Aorta (tissue), 5 donors: Measurements from ENCODE around the gene CSHL1. TPM values are rescaled to one million over a fixed set of nuclear protein-coding genes. Genes with fewer than 3 reads are reported as not detected.
"Not testable (repeated sequence)": the region's sequence is repeated elsewhere in the genome, so short reads cannot be mapped to it uniquely, and the experiment has no call there.

Source experiments
- ATAC-seq: fragments of 200-7000 bp; cut with Tn5 transposase; one replicate; pipeline ENCODE4 v1.9.1; 2022; ENCODE audit warnings: moderate library complexity; ENCODE audit not compliant: low FRiP score
- DNase-seq, 2 donors: peaks; one replicate each; pipeline ENCODE4 v3.0.0-alpha.2; 2020
- H3K27ac ChIP-seq, 2 donors: one replicate each; pipeline ENCODE4 v1.5.1; 2013; ENCODE audit warnings: low read length in 2 of 2, mild to moderate bottlenecking in 2 of 2, moderate library complexity in 2 of 2, control low read depth in 1 of 2, inconsistent platforms in 1 of 2, low read depth in 1 of 2
- H3K27me3 ChIP-seq, 2 donors: one replicate each; pipeline ENCODE4 v1.6.1; 2013; ENCODE audit warnings: control low read depth in 1 of 2, low read length in 1 of 2, mild to moderate bottlenecking in 1 of 2, moderate library complexity in 1 of 2; ENCODE audit not compliant: insufficient read depth in 2 of 2, control insufficient read depth in 1 of 2
- H3K36me3 ChIP-seq, 2 donors: one replicate each; pipeline ENCODE4 v1.6.1; 2013; ENCODE audit warnings: control low read depth in 1 of 2, low read length in 1 of 2, mild to moderate bottlenecking in 1 of 2; ENCODE audit not compliant: insufficient read depth in 2 of 2, control insufficient read depth in 1 of 2
- H3K4me1 ChIP-seq, 2 donors: one replicate each; pipeline ENCODE4 v1.6.1; 2013; ENCODE audit warnings: low read length in 2 of 2, control low read depth in 1 of 2, mild to moderate bottlenecking in 1 of 2, moderate library complexity in 1 of 2; ENCODE audit not compliant: insufficient read depth in 2 of 2, control insufficient read depth in 1 of 2
- H3K4me3 ChIP-seq, 2 donors: one replicate each; pipeline ENCODE4 v1.5.1; 2013; ENCODE audit warnings: low read length in 2 of 2, control low read depth in 1 of 2, mild to moderate bottlenecking in 1 of 2
- H3K9me3 ChIP-seq: one replicate; pipeline ENCODE4 v1.6.1; 2013; ENCODE audit warnings: mild to moderate bottlenecking, low read length; ENCODE audit not compliant: control insufficient read depth
- WGBS, 2 donors: extraction: QIAGEN DNeasy Blood & Tissue Kit; methylation state at CpG; one replicate each; pipeline ENCODE4 v1.1.7; 2013; 5-methylcytosine and 5-hydroxymethylcytosine counted together
- intact Hi-C, 2 donors: fragments of 100-400 bp; cut with DNase I; formaldehyde crosslinking; loops; one replicate each; pipeline versions ENCODE4 v1.14.2 to v1.15.0; 2022
- polyA plus RNA-seq, 2 donors: library from polyadenylated mRNA; stranded (reverse); fragments of 200-250 nt; gene quantifications; one replicate each; pipeline ENCODE4 v1.2.3, GENCODE V29; 2013
- total RNA-seq, 2 donors: library from RNA; stranded (reverse); fragmentation: NEBNext Ultra II Directional; extraction: Animal tissue kit (Norgen Biotek cat#: 25700); gene quantifications; one replicate each; pipeline ENCODE4 v1.2.1, GENCODE V29; 2021
- donor health status: healthy with polysubstance abuse.
- donor health status: Bipolar disorder and iron deficiency.
- donor health status: DM: no; HTN: no; CAD: no.
- donor health status: DM: no; HTN: no; CAD: no.
- donor health status: DM: yes; HTN: yes; CAD: no.

CSHL1 gene
- total and polyA plus RNA-seq, 4 donors, result not detected

DNA sequence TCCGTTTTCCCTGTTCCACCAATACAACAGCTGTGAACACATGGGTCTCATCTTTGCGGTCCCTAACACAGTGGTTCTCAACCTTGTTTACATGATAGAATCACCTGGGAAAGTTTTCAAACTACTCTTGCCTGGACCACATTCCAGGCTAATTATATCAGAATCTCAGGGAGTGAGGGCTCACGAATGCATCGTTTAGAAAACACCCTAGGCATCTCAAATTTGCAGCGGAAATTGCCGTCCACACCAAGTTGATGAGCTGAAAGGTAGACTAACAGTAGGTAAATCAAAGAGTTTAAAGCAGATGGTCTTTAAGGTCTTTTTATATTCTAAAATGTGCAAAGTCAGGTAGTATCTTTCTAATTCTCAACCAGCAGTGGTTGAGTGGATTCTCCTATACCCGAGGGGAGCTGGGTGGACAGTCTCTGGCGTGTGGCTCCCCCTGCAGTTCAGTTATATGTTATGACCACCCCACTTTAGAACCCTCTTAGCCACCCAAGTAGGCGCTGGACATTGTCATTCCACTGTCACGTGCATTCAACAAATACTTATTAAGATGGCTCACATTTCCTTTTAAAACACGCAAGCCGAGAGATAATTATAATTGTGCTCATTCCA lies 3.8 kb downstream of the CSHL1 start:
- H3K27ac ChIP-seq, result not testable (repeated sequence)

DNA sequence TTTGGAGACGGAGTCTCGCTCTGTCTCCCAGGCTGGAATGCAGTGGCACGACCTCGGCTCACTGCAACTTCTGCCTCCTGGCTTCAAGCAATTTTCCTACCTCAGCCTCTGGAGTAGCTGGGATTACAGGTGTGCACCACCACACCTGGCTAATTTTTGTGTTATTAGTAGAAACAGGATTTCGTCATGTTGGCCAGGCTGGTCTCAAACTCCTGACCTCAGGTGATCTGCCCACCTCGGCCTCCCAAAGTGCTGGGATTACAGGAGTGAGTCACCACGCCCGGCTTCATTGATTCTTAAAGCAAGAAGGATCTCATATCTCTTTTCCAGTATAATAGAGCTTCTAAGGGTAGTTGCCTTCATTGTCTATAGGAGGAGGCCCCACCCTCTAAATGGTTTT lies 6.3 kb downstream of the CSHL1 start:
- ATAC-seq, H3K4me1 ChIP-seq, DNase-seq, H3K27me3 ChIP-seq, intact Hi-C loops, H3K9me3 ChIP-seq, H3K27ac ChIP-seq, H3K4me3 ChIP-seq, H3K36me3 ChIP-seq: not testable (repeated sequence)
- 95 to 98% methylated on average over 8 of the region's 8 CpGs for WGBS, 2 donors

More for the DNA sequence above, 3.8 kb downstream of the CSHL1 start:
- H3K4me3 ChIP-seq, ATAC-seq, H3K4me1 ChIP-seq, H3K27me3 ChIP-seq, H3K9me3 ChIP-seq, intact Hi-C loops, H3K36me3 ChIP-seq, DNase-seq: not testable (repeated sequence)
- 64 to 68% methylated on average over 10 to 11 of the region's 12 CpGs for WGBS, 2 donors

DNA sequence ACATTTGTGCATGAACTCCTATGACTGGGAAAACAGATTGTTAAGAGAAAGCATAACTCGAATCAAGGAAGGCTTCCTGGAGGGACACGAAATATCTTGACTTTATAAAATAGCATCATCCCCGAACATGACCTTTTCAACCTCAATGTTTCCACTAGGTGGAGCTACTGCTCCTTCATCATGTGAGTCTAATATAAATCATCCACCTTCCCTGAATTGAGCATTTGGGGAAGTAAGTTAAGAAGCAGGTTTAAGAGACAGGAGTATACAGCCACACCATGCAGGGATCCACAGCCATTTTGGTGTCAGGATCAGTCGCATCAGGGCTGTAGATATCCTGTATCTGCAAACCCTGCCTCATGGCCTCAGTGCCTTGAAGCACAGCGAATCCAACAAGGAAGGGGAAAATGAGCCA lies 7.3 kb downstream of the CSHL1 start:
- H3K9me3 ChIP-seq, H3K36me3 ChIP-seq, H3K27ac ChIP-seq, H3K27me3 ChIP-seq, ATAC-seq, DNase-seq, H3K4me1 ChIP-seq, intact Hi-C loops, H3K4me3 ChIP-seq: not testable (repeated sequence)
- 46 to 52% methylated on average over 5 of the region's 5 CpGs for WGBS, 2 donors

DNA sequence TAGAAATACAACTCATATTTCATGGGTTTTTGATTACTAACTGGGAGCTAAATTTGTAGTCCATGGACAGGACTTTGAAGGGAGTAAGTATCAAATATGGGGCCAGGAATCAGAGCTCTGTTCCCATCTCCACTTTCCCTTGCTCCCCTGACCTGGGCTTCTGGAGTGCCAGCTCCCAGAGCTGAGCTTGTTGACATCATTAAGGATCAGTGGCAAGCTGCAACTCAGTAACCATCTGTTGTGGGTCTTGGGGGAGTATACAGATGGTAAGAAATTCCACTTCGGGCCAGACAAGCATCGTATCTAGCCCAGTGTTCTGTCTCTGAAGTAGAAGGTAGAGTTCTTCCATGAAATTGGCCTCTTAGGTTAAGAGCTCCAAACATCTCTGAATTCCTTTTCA lies 9.1 kb downstream of the CSHL1 start:
- 82 to 93% methylated on average over 2 of the region's 2 CpGs for WGBS, 2 donors
- ATAC-seq, intact Hi-C loops, DNase-seq, H3K9me3 ChIP-seq, H3K4me3 ChIP-seq, H3K27me3 ChIP-seq, H3K27ac ChIP-seq, H3K36me3 ChIP-seq, H3K4me1 ChIP-seq: not testable (repeated sequence)

DNA sequence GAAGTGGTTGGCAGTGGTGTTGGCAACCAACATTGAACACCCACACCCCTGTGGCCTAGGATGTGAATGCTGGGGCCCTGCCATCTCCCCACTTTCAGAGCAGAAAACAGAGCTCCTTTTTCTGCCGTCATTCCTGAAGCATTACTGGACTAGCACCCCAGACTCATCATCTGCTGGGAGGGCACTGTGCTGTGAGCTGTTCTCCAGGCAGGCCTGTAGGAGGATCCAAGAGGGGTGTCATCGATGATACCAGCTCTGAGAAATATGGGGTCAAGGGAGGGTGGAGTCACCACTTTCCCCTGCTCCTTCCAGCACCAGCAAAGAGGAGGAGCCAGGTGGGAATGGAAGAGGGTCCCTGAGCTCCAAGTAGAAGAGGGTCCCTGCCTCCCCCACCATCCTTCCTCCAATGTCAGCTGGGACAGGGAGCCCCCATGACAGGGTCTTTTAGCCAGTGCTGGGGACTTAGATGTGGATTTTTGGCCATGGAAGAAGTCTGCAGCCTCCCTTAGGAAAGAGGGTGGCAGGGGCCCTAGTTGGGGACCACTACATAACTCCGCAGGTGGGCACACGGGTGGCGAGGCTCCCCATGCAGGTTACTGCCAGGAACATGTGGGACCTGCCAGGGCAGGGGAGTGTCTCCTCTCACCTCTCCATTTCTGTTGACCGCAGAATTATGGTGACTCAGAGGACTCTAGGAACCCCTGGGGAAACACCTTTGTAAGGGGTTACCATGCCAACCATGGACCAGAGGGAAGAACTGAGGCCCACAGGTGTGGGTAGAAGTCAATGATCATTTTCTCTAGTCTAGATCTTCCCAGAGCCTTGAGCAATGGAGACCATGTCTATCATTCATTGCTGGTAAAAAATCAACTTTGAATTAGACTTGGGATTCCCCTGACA lies 11.9 kb downstream of the CSHL1 start:
- H3K36me3 ChIP-seq, intact Hi-C loops, H3K27ac ChIP-seq, H3K27me3 ChIP-seq, H3K4me1 ChIP-seq, H3K9me3 ChIP-seq, ATAC-seq, DNase-seq, H3K4me3 ChIP-seq: not testable (repeated sequence)
- WGBS, 2 donors, result 88 to 89% methylated on average over 6 of the region's 6 CpGs

DNA sequence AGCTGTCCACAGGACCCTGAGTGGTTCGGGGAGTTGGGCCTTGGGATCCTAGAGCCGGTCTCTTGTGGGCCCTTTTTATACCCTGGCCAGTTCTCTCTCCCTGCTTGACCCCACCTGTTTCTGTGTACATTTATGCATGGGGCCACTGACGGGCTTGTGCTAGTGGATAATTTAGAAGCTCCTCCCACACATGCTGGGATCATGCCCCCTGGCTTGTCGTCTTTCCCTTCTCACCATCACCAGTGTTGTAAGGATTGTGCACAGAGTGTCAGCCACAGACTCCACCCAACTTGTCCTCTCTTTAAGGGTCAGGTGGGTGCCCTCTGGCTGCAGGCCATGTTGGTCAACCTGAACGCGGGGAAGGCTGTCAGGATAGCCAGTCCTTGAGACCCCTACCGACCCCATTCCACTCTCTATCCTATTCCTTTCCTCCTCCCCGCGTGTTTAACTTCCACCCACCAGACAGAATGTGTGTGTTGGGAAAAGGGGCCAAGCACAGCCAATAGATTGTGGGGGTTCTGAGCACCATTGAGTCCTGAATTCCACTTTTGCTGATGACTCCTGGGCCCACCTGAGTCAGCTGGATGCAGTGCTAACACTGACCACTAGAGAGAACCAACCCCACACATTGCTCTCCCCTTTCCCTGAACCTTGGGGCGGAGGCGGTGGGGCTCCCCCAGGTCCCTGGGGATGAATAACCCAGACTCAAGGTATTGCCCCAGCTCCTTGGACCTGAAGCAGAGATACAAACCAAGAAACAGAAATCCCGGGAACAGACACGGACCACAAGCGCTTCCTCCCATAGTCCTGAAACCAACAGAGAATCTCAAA lies 14.3 kb downstream of the CSHL1 start, which contains the start of gene CSH1:
TSS of gene CSH1 (minus strand) at position 51 of the 831 bp plus-strand sequence. CDS start 63 bp downstream, outside the sequence.
- intact Hi-C loops, H3K36me3 ChIP-seq, H3K27me3 ChIP-seq, H3K27ac ChIP-seq, H3K9me3 ChIP-seq, DNase-seq, H3K4me1 ChIP-seq, H3K4me3 ChIP-seq, ATAC-seq: not testable (repeated sequence)
- 88 to 92% methylated on average over 9 to 11 of the region's 14 CpGs for WGBS, 2 donors

DNA sequence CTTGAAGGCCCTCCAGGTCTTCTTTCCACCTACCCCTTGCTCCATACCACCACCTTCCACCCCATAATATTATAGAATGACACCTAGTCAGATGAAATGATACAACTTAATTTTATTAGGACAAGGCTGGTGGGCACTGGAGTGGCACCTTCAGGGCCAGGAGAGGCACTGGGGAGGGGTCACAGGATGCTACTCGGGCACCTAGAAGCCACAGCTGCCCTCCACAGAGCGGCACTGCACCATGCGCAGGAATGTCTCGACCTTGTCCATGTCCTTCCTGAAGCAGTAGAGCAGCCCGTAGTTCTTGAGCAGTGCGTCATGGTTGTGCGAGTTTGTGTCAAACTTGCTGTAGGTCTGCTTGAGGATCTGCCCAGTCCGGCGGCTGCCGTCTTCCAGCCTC lies 16.2 kb downstream of the CSHL1 start:
- H3K9me3 ChIP-seq, H3K4me1 ChIP-seq, DNase-seq, H3K27me3 ChIP-seq, H3K4me3 ChIP-seq, H3K36me3 ChIP-seq, ATAC-seq, H3K27ac ChIP-seq, intact Hi-C loops: not testable (repeated sequence)
- 95 to 99% methylated on average over 4 to 10 of the region's 10 CpGs for WGBS, 2 donors

DNA sequence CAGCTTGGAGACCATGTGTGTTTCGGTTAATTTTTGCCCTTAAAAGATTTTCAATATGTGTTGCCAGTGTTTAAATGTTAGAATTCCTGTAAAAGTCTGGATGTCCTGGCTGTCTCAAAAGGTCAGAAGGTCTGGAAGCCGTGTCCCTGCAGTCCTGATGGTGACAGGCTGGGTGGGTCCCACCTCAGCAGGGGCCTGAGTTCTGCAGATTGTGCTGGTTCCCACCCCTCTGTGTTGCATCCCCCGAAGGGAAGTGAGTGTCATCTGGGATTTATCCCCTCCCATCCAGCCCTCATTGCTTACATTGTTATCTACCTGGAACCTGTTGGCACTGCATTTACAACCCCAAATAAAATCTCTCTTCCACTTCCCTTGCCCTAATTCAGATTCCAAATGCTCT lies 17.0 kb downstream of the CSHL1 start:
- ATAC-seq, H3K4me1 ChIP-seq, H3K36me3 ChIP-seq, H3K27ac ChIP-seq, H3K9me3 ChIP-seq, H3K27me3 ChIP-seq, H3K4me3 ChIP-seq, intact Hi-C loops, DNase-seq: not testable (repeated sequence)
- 62 to 74% methylated on average over 3 of the region's 3 CpGs for WGBS, 2 donors
